ENCODE measurements around the gene IARS2. TPM values are rescaled to one million over a fixed set of nuclear protein-coding genes. Genes with fewer than 3 reads are reported as not detected.

The IARS2 gene
- total and polyA plus RNA-seq, 8 donors, result 7.6 to 30.5 (median 20.6) TPM

- Histone ChIP-seq H3K4me3 (no peak overlapping the region), H3K4me1 (no peaks in the 10 kb centered on the region), H3K36me3 (peaks cover 0 to 17% (median 0%) of the 10 kb centered on the region in 3 donors), H3K9me3 (no peaks in the 10 kb centered on the region), H3K27ac (no peak overlapping the region), H3K27me3 (no peaks in the 10 kb centered on the region)
- no peak for FAIRE-seq
- intact Hi-C loops (cut with DNase I), result no loop called here
- DNase-seq, result no peak
- ATAC-seq, result no peak
- TF ChIP-seq CTCF (IDR thresholded peaks at IDR 0.05), result no peak
- WGBS, 2 donors, result 93 to 100% methylated on average over 1 of the region's 1 CpG
Measured at GRCh38 chr1:220056374-220056773, 37.6 kb upstream of the IARS2 start.

- no peaks in the 10 kb centered on the region for H3K9me3 ChIP-seq
- TF ChIP-seq CTCF (IDR thresholded peaks at IDR 0.05), result no peak
- WGBS, 2 donors, result 87 to 90% methylated on average over 3 of the region's 3 CpGs
- H3K4me3 ChIP-seq, result no peak overlapping the region
- FAIRE-seq (no peak), DNase-seq (no peak), ATAC-seq (no peak)
- H3K4me1 ChIP-seq, result no peaks in the 10 kb centered on the region
- intact Hi-C loops (cut with DNase I), result no loop called here
- peaks cover 0 to 27% (median 0%) of the 10 kb centered on the region in 3 donors for H3K36me3 ChIP-seq
- H3K27ac ChIP-seq, result no peak overlapping the region
- H3K27me3 ChIP-seq, result no peaks in the 10 kb centered on the region
Measured at GRCh38 chr1:220060876-220061275, 33.1 kb upstream of the IARS2 start.

GRCh38 chr1:220062629-220063028 lies 31.3 kb upstream of the IARS2 start:
- TF ChIP-seq CTCF (IDR thresholded peaks at IDR 0.05), result no peak
- ATAC-seq (no peak), FAIRE-seq (no peak), DNase-seq (no peak)
- H3K9me3 ChIP-seq, result no peaks in the 10 kb centered on the region
- no peaks in the 10 kb centered on the region for H3K4me1 ChIP-seq
- no peaks in the 10 kb centered on the region for H3K27me3 ChIP-seq
- H3K4me3 ChIP-seq, result no peak overlapping the region
- 94 to 95% methylated on average over 6 of the region's 6 CpGs for WGBS, 2 donors
- peaks cover 0 to 23% (median 0%) of the 10 kb centered on the region in 3 donors for H3K36me3 ChIP-seq
- H3K27ac ChIP-seq, result no peak overlapping the region
- intact Hi-C loops (cut with DNase I), result no loop called here

GRCh38 chr1:220067269-220068204 lies 26.4 kb upstream of the IARS2 start:
- intact Hi-C loops (cut with DNase I), result no loop called here
- no peak for DNase-seq
- no peak overlapping the region for H3K4me3 ChIP-seq
- H3K9me3 ChIP-seq, result no peaks in the 10 kb centered on the region
- ATAC-seq, result no peak
- WGBS, 2 donors, result 96% methylated on average over 3 of the region's 3 CpGs
- H3K36me3 ChIP-seq, result peaks cover 0 to 13% (median 0%) of the 10 kb centered on the region in 3 donors
- TF ChIP-seq CTCF (IDR thresholded peaks at IDR 0.05), result no peak
- FAIRE-seq, result no peak
- no peak overlapping the region for H3K27ac ChIP-seq
- H3K27me3 ChIP-seq, result no peaks in the 10 kb centered on the region
- H3K4me1 ChIP-seq, result no peaks in the 10 kb centered on the region

Data from pancreas (tissue), 10 donors.